H1 (cell line): Measurements from ENCODE around the gene PEX13. TPM values are rescaled to one million over a fixed set of nuclear protein-coding genes. Genes with fewer than 3 reads are reported as not detected.

Experiments used
- CBX5 ChIP-seq: fragments of 300-800, 300-1000 bp; sonication (generic); IDR thresholded peaks from 2 replicates; pipeline ENCODE4 v1.7.1; 2016; ENCODE audit warnings: antibody characterized with exemption, low read length, low read depth
- MAFK ChIP-seq: IDR thresholded peaks from 2 replicates; pipeline ENCODE4 v1.6.1; 2012; ENCODE audit warnings: low read depth, mild to moderate bottlenecking, improper control_type of control experiment, low read length
- NRF1 ChIP-seq: IDR thresholded peaks from 2 replicates; pipeline ENCODE4 v1.6.1; 2011; ENCODE audit warnings: mild to moderate bottlenecking, low read depth, low read length, improper control_type of control experiment
- PHF8 ChIP-seq: fragments of 200-600 bp; sonication (generic); conservative IDR thresholded peaks from 2 replicates; pipeline ENCODE4 v1.7.1; 2012; ENCODE audit warnings: low read depth, mild to moderate bottlenecking, inconsistent platforms, low read length, moderate library complexity
- SIN3A ChIP-seq, 2 experiments: IDR thresholded peaks in 1 of 2; conservative IDR thresholded peaks in 1 of 2; 2 replicates each; pipeline ENCODE4 v1.6.1; 2011 to 2012; ENCODE audit warnings: low read length in 2 of 2, improper control_type of control experiment in 1 of 2, low read depth in 1 of 2, mild to moderate bottlenecking in 1 of 2
- SUZ12 ChIP-seq: fragments of 200-600 bp; sonication (generic); IDR thresholded peaks from 2 replicates; pipeline ENCODE4 v1.6.1; 2012; ENCODE audit warnings: mild to moderate bottlenecking, inconsistent platforms, low read length, moderate library complexity, mixed read lengths
- ZNF274 ChIP-seq: IDR thresholded peaks from 2 replicates; pipeline ENCODE4 v1.7.0; 2012; ENCODE audit warnings: low read length, borderline replicate concordance; ENCODE audit errors: extremely low read depth
- polyA plus RNA-seq, 7 experiments: library from polyadenylated mRNA; depleted of rRNA in 3 of 7; stranded (reverse) in 5 of 7; unstranded in 2 of 7; fragments of >200 nt in 5 of 7; fragments of 200-250 nt in 2 of 7; gene quantifications; 1 replicate in 5 of 7; 2 replicates in 1 of 7; 4 replicates in 1 of 7; pipeline versions ENCODE4 v1.2.1 to v1.2.3, GENCODE V29; 2011 to 2013; ENCODE audit warnings: missing spikeins in 2 of 7, mixed read lengths in 2 of 7
- total RNA-seq: library from RNA; stranded (reverse); fragmentation: NEBNext Ultra II Directional; extraction: Animal tissue kit (Norgen Biotek cat#: 25700); gene quantifications from 2 replicates; pipeline ENCODE4 v1.2.1, GENCODE V29; 2021
- TF ChIP-seq, protein P1 (sequence below), 3 experiments: IDR thresholded peaks; 1 replicate in 2 of 3; 2 replicates in 1 of 3; pipeline versions ENCODE4 v1.5.1 to v1.6.1; 2011; ENCODE audit warnings: low read length in 3 of 3, mild to moderate bottlenecking in 3 of 3, inconsistent platforms in 2 of 3, low read depth in 1 of 3, moderate library complexity in 1 of 3; ENCODE audit not compliant: insufficient read depth in 1 of 3; ENCODE audit errors: control extremely low read depth in 1 of 3

Gene PEX13
- total and polyA plus RNA-seq, 2 of the 8 experiments (the other 6 are each of a cell fraction or from before 2014, with no cell fraction given), result 16.8 to 22.3 TPM

DNA sequence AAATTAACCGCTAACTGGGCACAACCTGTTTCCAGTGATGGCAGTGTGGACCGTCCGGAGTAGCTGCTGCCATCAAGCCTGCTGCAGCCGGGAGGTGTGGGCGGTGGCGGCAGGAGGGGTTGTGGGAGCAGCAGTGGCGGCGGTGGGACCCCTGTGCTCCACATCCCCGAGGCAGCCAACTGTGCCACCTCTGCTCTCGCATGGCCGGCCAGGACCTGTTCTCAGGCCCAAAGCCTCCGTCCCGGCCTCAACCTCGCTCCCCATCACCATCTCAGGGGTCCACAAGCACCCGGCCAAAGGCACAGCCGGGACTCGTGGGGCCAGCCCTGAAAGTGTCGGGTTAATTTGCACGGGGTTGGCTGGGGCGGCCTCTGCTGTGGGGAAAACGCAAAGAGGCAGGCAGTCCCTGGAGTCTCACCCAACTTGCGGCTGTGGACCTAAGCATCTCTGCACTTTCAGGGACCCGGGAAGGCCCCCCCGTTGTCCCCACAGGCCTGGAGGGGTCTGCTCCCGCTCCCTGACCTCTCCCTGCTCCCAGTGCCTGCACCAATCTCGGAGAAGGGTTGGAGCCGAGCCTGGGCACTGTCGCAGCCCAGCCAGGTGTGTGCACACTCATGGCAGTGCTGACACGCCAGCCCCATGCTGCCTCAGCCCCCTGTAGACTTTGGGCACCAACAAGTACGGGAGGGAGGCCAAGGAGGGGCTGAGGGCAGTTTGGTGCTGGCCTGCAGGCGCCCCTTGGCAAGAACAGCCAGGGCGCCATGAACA is 44.4 kb upstream of the PEX13 start (continued):
- TF ChIP-seq, protein P1, sequence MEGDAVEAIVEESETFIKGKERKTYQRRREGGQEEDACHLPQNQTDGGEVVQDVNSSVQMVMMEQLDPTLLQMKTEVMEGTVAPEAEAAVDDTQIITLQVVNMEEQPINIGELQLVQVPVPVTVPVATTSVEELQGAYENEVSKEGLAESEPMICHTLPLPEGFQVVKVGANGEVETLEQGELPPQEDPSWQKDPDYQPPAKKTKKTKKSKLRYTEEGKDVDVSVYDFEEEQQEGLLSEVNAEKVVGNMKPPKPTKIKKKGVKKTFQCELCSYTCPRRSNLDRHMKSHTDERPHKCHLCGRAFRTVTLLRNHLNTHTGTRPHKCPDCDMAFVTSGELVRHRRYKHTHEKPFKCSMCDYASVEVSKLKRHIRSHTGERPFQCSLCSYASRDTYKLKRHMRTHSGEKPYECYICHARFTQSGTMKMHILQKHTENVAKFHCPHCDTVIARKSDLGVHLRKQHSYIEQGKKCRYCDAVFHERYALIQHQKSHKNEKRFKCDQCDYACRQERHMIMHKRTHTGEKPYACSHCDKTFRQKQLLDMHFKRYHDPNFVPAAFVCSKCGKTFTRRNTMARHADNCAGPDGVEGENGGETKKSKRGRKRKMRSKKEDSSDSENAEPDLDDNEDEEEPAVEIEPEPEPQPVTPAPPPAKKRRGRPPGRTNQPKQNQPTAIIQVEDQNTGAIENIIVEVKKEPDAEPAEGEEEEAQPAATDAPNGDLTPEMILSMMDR (IDR thresholded peaks at IDR 0.05; ENCODE audit: control extremely low read depth in 1 of 3, insufficient read depth in 1 of 3, low read depth in 1 of 3, low read length in 3 of 3), result no peak
- no peak for TF ChIP-seq PHF8
- no peak for TF ChIP-seq MAFK
- TF ChIP-seq ZNF274, result no peak
- TF ChIP-seq NRF1, result no peak
- no peak for TF ChIP-seq CBX5
- no peak for TF ChIP-seq SIN3A (conservative IDR thresholded peaks at IDR 0.05 in 1 of 2, IDR thresholded peaks at IDR 0.05 in 1 of 2; ENCODE audit: low read depth in 1 of 2, low read length in 2 of 2)
- no peak for TF ChIP-seq SUZ12
